Measurements from ENCODE around the gene PSMC3.

- TF ChIP-seq CTCF (conservative IDR thresholded peaks at IDR 0.05) (no peak), ZFX (IDR thresholded peaks at IDR 0.05) (no peak)
Observed at GRCh38 chr11:47470671-47471070, 44.4 kb upstream of the PSMC3 start.

Data from C4-2B (cell line).